ENCODE measurements around the gene CADM1.
A peak's percentile ranks its signal among the peaks of the same experiment; 100 is the strongest.

CADM1 gene

DNA sequence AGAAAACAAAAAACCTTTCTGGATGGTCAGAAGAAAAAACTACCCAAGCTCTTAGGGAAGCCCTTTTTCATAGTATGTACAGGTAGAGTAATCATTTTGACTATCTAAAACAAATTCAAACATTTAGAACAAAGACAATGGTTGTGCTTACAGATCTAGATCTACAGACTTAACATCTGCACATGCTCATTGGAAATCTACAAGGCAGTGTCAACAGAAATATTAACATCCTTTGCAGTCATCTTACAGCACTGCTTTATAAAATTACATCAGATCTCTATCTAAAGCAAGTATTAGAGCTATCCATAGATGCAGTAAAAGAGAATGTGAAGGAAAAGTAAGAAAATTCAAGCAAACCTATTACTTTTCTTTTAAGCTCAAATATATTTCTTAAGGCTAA is 110.3 kb downstream of the CADM1 start:
- no peak for DNase-seq

DNA sequence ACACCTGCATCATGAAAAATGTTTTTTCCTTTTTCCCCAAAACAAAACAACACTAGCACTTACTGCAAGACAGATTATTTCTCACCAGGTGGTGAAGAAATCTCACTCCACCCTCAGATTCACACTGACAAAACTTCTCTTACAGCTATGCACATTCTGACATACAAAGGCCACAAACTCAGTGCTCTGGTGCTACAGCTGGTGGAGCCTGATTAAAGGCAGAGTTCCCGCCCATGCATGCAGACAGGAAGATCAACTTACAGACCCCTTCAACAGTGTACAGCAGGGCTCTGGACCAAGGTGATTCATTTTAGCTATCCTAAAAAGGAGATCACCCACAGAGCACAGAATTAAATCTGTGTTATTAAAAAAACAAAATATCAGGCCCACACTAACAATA is 112.6 kb downstream of the CADM1 start:
- DNase-seq: peak; percentile 3 to 63

GRCh38 chr11:115391160-115391559 is 113.1 kb downstream of the CADM1 start:
- DNase-seq: no peak

GRCh38 chr11:115390441-115390840 is 113.8 kb downstream of the CADM1 start:
- DNase-seq: no peak

GRCh38 chr11:115389790-115390189 is 114.4 kb downstream of the CADM1 start:
- no peak for DNase-seq

GRCh38 chr11:115385226-115385625 is 119.0 kb downstream of the CADM1 start:
- peak in 1 of 2 experiments; percentile 21 for DNase-seq

- no peak for DNase-seq
Measured at GRCh38 chr11:115384236-115384635, 120.0 kb downstream of the CADM1 start.

DNA sequence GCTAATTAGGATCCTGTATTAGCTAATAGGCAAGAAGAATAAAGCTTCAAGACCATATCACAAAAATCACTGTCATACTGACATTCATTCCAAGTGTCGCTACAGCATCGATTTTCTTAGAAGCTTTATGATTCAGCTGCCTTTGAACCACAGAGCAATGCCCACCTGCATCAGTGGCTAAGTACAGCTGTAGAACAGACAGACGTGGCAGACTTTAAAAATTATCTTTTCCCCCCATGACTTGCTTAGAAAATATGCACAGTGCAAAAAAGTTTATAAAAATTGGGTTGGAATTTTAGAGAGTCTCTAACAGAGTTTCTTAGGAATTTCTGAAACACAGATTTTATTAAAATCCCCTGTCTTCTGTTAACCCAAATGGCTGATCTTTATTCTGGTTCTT is 120.8 kb downstream of the CADM1 start:
- no peak for DNase-seq

DNA sequence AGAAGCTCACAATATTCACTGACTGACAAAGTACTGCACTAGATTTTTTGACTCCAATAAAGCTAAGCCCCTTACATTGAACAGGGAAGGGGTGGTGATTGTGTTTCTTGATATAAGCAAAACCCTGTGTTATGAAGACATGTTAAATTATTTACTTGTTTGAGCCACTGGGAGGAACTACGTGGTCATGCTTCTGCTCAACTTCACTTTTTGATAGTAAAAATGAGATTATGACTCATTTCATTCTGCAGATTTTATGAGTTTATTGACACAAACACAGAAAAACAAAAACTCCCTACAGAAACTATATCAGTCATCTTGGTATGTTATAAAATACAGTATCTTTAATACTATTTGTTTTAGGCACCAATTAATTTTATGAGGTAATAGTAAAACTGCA is 124.7 kb downstream of the CADM1 start:
- DNase-seq: no peak

- DNase-seq: no peak
Measured at GRCh38 chr11:115378557-115378956, 125.7 kb downstream of the CADM1 start.

DNA sequence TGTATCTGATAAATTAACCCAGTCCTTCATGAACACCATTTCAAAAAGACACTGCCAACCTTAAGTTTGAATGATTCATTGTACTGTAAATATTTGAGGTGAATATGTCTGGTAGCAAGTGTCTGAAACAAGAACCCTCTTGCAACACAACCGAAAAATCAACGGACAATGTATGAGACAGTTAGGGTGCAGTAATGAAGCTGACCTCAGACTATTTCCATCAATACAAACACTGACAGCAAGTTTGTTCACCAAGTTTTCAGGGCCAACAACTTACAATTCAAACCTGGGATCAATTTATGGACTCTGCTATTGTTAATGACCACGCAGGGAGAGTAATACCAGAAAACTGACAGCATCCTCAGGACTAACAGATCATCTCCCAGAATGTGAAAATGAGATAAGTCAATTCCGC is 126.3 kb downstream of the CADM1 start:
- DNase-seq: no peak

- DNase-seq: no peak
Measured at GRCh38 chr11:115368616-115369015, 135.6 kb downstream of the CADM1 start.

GRCh38 chr11:115366826-115367225 is 137.4 kb downstream of the CADM1 start:
- DNase-seq: no peak

- no peak for DNase-seq
Measured at GRCh38 chr11:115365907-115366306, 138.3 kb downstream of the CADM1 start.

DNA sequence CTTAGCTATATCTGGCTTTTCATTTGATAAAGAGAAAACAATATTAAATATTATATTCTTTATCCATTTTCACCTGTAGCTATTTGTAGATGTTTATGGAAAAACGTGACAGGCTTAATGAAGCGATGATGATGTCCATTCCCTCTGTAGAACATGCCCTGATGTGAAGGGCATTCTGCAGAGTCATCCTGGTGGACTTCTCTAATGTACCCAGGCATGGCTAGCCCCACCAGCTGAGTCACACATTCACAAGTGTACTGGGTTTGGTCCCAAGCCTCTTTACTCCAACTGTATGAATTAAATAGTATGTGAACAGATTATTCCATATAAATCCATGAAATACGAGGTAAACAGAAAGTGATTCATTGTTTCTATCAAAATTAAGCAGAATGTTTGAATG is 139.3 kb downstream of the CADM1 start:
- DNase-seq: no peak

DNA sequence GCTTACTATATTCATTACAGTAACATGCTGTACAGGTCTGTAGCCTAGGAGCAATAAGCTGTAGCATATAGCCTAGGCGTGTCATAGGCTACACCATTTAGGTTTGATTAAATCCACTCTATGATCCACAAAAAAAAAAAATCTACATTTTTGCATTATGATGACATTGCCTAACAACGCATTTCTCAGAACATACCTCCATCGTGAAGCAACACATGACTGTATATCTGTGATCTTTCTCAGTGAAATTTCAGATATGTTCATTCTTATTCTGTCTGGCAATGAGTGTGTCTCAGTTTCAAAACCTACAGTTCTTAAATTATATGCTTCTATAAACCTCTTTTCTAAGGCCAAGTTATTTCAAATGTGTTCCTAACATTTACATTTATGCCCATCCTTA is 140.3 kb downstream of the CADM1 start:
- DNase-seq: no peak

DNA sequence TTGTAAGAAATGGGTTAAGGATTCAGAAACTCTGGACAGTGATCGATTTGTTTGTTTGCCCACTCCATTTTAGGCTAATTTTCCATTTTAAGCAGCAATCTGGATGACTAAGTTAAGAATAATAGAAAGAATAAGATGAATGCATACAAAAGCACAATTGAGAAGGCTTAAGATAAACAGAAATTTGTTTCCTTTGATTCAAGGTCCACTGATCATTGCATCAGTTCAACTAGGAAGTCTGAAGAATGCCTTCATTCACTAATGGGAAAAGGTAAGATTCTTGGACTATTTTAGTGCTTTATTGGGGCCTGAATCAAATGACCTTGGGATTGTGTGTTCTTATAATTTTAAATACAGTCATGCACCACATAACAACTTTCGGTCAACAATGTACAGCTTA is 140.8 kb downstream of the CADM1 start:
- DNase-seq: no peak

DNA sequence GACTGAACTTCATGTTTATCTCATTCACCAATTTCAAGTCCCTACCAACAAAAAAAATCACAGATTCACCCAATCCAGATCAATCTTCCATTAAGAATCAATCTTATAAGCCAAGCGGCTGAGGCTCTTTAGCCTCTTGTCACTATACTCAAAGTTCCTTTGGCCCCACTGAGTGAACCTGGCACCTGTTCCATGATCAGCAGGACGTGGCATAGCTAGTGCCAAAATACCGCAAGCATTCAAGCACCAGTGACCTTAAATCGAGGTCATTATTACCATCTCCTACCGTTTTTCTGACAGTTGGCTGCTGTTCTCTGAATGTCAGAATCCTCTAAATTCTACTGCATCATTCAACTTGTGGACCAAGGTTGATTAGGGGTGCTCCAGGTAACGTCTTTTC is 141.2 kb downstream of the CADM1 start:
- no peak for DNase-seq

- no peak for DNase-seq
Measured at GRCh38 chr11:115361025-115361424, 143.2 kb downstream of the CADM1 start.

DNA sequence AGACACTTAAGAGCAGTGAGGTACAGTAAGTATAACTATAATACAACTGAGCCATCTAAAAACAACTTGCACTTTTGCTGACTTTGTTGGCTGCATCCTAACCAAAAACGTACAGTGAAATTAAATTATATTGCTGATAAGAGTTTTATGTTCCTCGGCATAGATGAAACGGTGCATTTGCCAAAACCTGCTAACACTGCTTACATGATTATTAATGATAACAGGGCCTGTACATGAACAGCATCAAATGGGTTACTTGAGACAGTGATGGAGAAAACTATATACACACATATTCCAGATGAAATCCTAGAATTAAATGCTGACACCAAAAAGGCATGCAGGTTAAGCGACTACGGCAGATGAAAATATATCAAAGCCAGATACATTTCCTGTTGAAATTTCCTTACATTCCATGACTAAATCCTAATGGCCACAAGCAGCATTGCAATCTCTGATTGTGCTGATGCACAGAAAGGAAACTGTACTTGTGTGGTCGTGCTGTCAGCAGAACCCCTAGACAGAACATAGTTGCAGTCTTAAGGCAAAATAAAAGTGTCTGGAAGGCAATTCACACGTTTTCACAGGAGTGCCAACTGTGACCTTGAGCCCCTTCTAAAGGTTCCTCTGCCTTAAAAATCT is 143.9 kb downstream of the CADM1 start:
- DNase-seq: no peak

GRCh38 chr11:115357066-115357465 is 147.1 kb downstream of the CADM1 start:
- no peak for DNase-seq

- DNase-seq: no peak
Measured at GRCh38 chr11:115352805-115353485, 151.3 kb downstream of the CADM1 start.

- DNase-seq: no peak
Measured at GRCh38 chr11:115349335-115350017, 154.7 kb downstream of the CADM1 start.

GRCh38 chr11:115348416-115348815 is 155.8 kb downstream of the CADM1 start:
- peak in 1 of 2 experiments; percentile 22 for DNase-seq

All from NCI-H524 (cell line).